K562 (cell line): ENCODE measurements around the gene RAI1. TPM values are rescaled to one million over a fixed set of nuclear protein-coding genes. Genes with fewer than 3 reads are reported as not detected.

Experiments used
- CBFB ChIP-seq: sonication (generic); formaldehyde crosslinking; IDR thresholded peaks from 2 replicates; pipeline ENCODE4 v1.4.0; 2020; ENCODE audit warnings: mild to moderate bottlenecking, missing genetic modification reagents
- DEAF1 ChIP-seq: fragments of 450-650 bp; formaldehyde crosslinking; IDR thresholded peaks from 2 replicates; pipeline ENCODE4 v1.4.0; 2020; ENCODE audit warnings: mild to moderate bottlenecking, moderate library complexity
- EGR1 ChIP-seq: fragments of 450-650 bp; conservative IDR thresholded peaks from 2 replicates; pipeline ENCODE4 v1.6.1; 2017; ENCODE audit warnings: mild to moderate bottlenecking
- HCFC1 ChIP-seq: IDR thresholded peaks from 2 replicates; pipeline ENCODE4 v1.6.1; 2012; ENCODE audit warnings: low read depth, low read length, improper control_type of control experiment
- NCOA6 ChIP-seq: fragments of 450-650 bp; IDR thresholded peaks from 2 replicates; pipeline ENCODE4 v1.6.1; 2017; ENCODE audit warnings: mild to moderate bottlenecking
- PRPF4 ChIP-seq: fragments of 200-400 bp; formaldehyde crosslinking; IDR thresholded peaks from one replicate; pipeline ENCODE4 v1.6.1; 2017; ENCODE audit warnings: low read length, low read depth, mild to moderate bottlenecking; ENCODE audit not compliant: insufficient read depth, poor library complexity, severe bottlenecking
- ZNF696 ChIP-seq: fragments of 250-450 bp; sonication (Bioruptor Pico); conservative IDR thresholded peaks from 2 replicates; pipeline ENCODE4 v1.4.0; 2020; ENCODE audit warnings: mild to moderate bottlenecking, moderate library complexity
- polyA plus RNA-seq, 8 experiments: library from polyadenylated mRNA; depleted of rRNA in 4 of 8; stranded (reverse) in 5 of 8; unstranded in 3 of 8; fragments of >200 nt; fragmentation: Nextera tagmentation in 2 of 8; fragmentation: Illumina TruSeq in 1 of 8; extraction: Ambion mirVana in 2 of 8; extraction: Trizol in 1 of 8; gene quantifications; 2 replicates each; pipeline versions ENCODE4 v1.2.1 to v1.2.3, GENCODE V29; 2011 to 2014; ENCODE audit warnings: inconsistent platforms in 1 of 8, missing spikeins in 1 of 8
- total RNA-seq, 7 experiments: library from RNA; depleted of rRNA in 6 of 7; stranded (reverse); fragments of >200 nt in 6 of 7; fragmentation: Illumina TruSeq in 2 of 7; extraction: Trizol in 2 of 7; gene quantifications; 2 replicates each; pipeline versions ENCODE4 v1.2.1 to v1.2.3, GENCODE V29; 2011 to 2021; ENCODE audit warnings: low replicate concordance in 1 of 7
- TF ChIP-seq, protein P1 (sequence below): fragments of 450-650 bp; IDR thresholded peaks from 2 replicates; pipeline ENCODE4 v1.7.1; 2018; ENCODE audit warnings: mild to moderate bottlenecking, low read depth; ENCODE audit not compliant: partially characterized antibody
- TF ChIP-seq, protein P2 (sequence below): fragments of 200-600 bp; sonication (generic); IDR thresholded peaks from one replicate; pipeline ENCODE4 v1.6.1; 2012; ENCODE audit warnings: mild to moderate bottlenecking, low read depth, low read length, inconsistent platforms

The RAI1 gene
- total and polyA plus RNA-seq, 9 of the 15 experiments (the other 6 are each of a cell fraction or from before 2014, with no cell fraction given), result 0.68 to 19.9 (median 5.5) TPM

DNA sequence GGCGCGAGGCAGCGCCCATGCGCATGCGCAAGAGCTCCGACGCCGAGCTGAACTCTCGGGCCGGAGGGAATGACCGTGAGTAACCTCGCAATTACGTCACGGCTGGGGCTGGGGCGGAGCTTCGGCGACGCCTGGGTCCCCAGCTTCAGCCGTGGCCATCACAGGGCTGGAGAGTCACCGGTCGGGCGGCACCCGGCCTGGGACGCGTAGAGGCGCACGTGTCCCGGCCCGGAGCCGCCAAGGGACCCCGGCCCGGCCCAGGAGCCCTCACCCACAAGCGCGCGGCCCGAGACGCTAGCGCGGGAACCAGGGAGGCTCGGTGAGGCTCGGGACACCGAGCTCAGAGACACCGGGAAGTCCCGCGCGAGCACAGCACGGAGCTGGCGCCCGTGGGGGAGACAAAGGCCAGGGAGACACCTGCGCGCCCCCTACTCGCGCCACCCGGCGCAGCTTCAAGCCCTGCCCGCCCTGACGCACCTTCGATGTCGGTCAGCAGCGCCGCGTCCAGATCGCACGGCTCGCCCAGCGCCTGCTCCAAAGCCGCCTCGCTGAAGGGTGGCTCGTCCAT is 155.1 kb downstream of the RAI1 start (continued):
- TF ChIP-seq DEAF1 (CRISPR knock-in tag) (no peak), ZNF696 (no peak), EGR1 (no peak), CBFB (no peak), PRPF4 (peak; percentile 36), HCFC1 (no peak), NCOA6 (no peak)
- TF ChIP-seq, protein P1, sequence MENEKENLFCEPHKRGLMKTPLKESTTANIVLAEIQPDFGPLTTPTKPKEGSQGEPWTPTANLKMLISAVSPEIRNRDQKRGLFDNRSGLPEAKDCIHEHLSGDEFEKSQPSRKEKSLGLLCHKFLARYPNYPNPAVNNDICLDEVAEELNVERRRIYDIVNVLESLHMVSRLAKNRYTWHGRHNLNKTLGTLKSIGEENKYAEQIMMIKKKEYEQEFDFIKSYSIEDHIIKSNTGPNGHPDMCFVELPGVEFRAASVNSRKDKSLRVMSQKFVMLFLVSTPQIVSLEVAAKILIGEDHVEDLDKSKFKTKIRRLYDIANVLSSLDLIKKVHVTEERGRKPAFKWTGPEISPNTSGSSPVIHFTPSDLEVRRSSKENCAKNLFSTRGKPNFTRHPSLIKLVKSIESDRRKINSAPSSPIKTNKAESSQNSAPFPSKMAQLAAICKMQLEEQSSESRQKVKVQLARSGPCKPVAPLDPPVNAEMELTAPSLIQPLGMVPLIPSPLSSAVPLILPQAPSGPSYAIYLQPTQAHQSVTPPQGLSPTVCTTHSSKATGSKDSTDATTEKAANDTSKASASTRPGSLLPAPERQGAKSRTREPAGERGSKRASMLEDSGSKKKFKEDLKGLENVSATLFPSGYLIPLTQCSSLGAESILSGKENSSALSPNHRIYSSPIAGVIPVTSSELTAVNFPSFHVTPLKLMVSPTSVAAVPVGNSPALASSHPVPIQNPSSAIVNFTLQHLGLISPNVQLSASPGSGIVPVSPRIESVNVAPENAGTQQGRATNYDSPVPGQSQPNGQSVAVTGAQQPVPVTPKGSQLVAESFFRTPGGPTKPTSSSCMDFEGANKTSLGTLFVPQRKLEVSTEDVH, result no peak
- TF ChIP-seq, protein P2, sequence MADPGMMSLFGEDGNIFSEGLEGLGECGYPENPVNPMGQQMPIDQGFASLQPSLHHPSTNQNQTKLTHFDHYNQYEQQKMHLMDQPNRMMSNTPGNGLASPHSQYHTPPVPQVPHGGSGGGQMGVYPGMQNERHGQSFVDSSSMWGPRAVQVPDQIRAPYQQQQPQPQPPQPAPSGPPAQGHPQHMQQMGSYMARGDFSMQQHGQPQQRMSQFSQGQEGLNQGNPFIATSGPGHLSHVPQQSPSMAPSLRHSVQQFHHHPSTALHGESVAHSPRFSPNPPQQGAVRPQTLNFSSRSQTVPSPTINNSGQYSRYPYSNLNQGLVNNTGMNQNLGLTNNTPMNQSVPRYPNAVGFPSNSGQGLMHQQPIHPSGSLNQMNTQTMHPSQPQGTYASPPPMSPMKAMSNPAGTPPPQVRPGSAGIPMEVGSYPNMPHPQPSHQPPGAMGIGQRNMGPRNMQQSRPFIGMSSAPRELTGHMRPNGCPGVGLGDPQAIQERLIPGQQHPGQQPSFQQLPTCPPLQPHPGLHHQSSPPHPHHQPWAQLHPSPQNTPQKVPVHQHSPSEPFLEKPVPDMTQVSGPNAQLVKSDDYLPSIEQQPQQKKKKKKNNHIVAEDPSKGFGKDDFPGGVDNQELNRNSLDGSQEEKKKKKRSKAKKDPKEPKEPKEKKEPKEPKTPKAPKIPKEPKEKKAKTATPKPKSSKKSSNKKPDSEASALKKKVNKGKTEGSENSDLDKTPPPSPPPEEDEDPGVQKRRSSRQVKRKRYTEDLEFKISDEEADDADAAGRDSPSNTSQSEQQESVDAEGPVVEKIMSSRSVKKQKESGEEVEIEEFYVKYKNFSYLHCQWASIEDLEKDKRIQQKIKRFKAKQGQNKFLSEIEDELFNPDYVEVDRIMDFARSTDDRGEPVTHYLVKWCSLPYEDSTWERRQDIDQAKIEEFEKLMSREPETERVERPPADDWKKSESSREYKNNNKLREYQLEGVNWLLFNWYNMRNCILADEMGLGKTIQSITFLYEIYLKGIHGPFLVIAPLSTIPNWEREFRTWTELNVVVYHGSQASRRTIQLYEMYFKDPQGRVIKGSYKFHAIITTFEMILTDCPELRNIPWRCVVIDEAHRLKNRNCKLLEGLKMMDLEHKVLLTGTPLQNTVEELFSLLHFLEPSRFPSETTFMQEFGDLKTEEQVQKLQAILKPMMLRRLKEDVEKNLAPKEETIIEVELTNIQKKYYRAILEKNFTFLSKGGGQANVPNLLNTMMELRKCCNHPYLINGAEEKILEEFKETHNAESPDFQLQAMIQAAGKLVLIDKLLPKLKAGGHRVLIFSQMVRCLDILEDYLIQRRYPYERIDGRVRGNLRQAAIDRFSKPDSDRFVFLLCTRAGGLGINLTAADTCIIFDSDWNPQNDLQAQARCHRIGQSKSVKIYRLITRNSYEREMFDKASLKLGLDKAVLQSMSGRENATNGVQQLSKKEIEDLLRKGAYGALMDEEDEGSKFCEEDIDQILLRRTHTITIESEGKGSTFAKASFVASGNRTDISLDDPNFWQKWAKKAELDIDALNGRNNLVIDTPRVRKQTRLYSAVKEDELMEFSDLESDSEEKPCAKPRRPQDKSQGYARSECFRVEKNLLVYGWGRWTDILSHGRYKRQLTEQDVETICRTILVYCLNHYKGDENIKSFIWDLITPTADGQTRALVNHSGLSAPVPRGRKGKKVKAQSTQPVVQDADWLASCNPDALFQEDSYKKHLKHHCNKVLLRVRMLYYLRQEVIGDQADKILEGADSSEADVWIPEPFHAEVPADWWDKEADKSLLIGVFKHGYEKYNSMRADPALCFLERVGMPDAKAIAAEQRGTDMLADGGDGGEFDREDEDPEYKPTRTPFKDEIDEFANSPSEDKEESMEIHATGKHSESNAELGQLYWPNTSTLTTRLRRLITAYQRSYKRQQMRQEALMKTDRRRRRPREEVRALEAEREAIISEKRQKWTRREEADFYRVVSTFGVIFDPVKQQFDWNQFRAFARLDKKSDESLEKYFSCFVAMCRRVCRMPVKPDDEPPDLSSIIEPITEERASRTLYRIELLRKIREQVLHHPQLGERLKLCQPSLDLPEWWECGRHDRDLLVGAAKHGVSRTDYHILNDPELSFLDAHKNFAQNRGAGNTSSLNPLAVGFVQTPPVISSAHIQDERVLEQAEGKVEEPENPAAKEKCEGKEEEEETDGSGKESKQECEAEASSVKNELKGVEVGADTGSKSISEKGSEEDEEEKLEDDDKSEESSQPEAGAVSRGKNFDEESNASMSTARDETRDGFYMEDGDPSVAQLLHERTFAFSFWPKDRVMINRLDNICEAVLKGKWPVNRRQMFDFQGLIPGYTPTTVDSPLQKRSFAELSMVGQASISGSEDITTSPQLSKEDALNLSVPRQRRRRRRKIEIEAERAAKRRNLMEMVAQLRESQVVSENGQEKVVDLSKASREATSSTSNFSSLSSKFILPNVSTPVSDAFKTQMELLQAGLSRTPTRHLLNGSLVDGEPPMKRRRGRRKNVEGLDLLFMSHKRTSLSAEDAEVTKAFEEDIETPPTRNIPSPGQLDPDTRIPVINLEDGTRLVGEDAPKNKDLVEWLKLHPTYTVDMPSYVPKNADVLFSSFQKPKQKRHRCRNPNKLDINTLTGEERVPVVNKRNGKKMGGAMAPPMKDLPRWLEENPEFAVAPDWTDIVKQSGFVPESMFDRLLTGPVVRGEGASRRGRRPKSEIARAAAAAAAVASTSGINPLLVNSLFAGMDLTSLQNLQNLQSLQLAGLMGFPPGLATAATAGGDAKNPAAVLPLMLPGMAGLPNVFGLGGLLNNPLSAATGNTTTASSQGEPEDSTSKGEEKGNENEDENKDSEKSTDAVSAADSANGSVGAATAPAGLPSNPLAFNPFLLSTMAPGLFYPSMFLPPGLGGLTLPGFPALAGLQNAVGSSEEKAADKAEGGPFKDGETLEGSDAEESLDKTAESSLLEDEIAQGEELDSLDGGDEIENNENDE, result no peak
